ENCODE results near the gene HIPK2. TPM values are rescaled to one million over a fixed set of nuclear protein-coding genes. Genes with fewer than 3 reads are reported as not detected.

The HIPK2 gene
- total and polyA plus RNA-seq, 2 of the 4 experiments (the other 2 are of a cell fraction): 22.0 to 27.1 TPM

DNA sequence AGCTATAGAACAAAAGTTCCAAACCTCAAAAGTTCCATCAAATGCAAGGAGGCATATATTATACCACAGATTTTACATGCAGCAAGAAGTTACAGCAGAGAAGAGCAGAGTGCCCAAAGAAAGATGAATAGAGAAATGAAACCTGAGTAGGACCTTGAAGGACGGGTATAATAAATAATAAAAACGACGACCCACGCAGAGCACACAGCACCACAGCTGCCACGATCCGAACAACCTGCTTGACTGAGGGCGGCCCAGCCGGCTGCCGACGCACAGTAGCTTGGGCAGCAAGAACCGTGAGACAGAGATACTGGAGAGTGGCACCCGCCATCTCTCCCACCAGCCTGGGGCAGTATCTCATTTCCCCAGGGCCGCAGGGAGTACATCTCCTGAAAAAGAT lies 79.0 kb downstream of the HIPK2 start:
- H3K14ac ChIP-seq (replicated peaks; ENCODE audit: low read depth, low read length): no peak overlapping the region
- no peak overlapping the region for H2BK5ac ChIP-seq (ENCODE audit: low read depth, low read length, poor library complexity, severe bottlenecking)
- no peak for ATAC-seq (ENCODE audit: low read depth)
- no peak overlapping the region for H3K23ac ChIP-seq (ENCODE audit: low read depth, low read length)
- peaks cover 65% of the 10 kb centered on the region for H3K36me3 ChIP-seq (ENCODE audit: control insufficient read depth, insufficient read depth, low read length)
- H2BK15ac ChIP-seq (ENCODE audit: low read depth, low read length): no peak overlapping the region
- no peak overlapping the region for H3K56ac ChIP-seq (ENCODE audit: extremely low read depth, insufficient read depth, low read length)
- ChIA-PET POLR2A (ENCODE audit: unreplicated experiment) (no interaction called here), CTCF (interaction anchor here (0.6 kb wide), 1 partner anchor 25 kb away, joined by 3 read pairs; no protein-coding TSS in a partner anchor)
- no peak overlapping the region for H3K18ac ChIP-seq (ENCODE audit: low read depth, low read length)
- H3K4ac ChIP-seq (ENCODE audit: low read depth, low read length): no peak overlapping the region
- no CpG with 5 or more reads among the region's 13 CpGs for WGBS, 2 experiments (ENCODE audit: extremely low coverage in 2 of 2, insufficient read length in 1 of 2)
- H3K27me3 ChIP-seq (ENCODE audit: control insufficient read depth, insufficient read depth, low read length): no peaks in the 10 kb centered on the region
- DNase-seq: no peak
- H2AFZ ChIP-seq (replicated peaks; ENCODE audit: low read length, poor library complexity): no peak overlapping the region
- peaks cover 67 to 98% of the 10 kb centered on the region in 2 experiments for H3K79me1 ChIP-seq (ENCODE audit: low read depth in 1 of 2, low read length in 2 of 2)
- peaks cover 34% of the 10 kb centered on the region for H3K4me1 ChIP-seq (ENCODE audit: control insufficient read depth, insufficient read depth, low read length)
- H3K9me3 ChIP-seq (ENCODE audit: control insufficient read depth, insufficient read depth, low read length): no peaks in the 10 kb centered on the region
- dilution Hi-C loops (cut with HindIII; ENCODE audit: low sequenced_read_pairs, unreplicated experiment): no loop called here
- intact Hi-C loops (cut with micrococcal nuclease): no loop called here
- no peak overlapping the region for H2AK5ac ChIP-seq (ENCODE audit: low read depth, low read length)
- peaks cover 96% of the 10 kb centered on the region for H4K20me1 ChIP-seq (ENCODE audit: insufficient read depth, low read length)
- H4K5ac ChIP-seq (ENCODE audit: low read depth, low read length): no peak overlapping the region
- no peak overlapping the region for H4K91ac ChIP-seq (ENCODE audit: insufficient read depth, low read depth, low read length)
- H2BK120ac ChIP-seq (ENCODE audit: low read depth, low read length): no peak overlapping the region
- no TSS peak for BruUV-seq (replicated peaks)
- in situ Hi-C loops (cut with MboI; ENCODE audit: low sequenced_read_pairs): no loop called here
- no peak overlapping the region for H3K27ac ChIP-seq (ENCODE audit: insufficient read depth, low read length)
- TF ChIP-seq, protein P1, sequence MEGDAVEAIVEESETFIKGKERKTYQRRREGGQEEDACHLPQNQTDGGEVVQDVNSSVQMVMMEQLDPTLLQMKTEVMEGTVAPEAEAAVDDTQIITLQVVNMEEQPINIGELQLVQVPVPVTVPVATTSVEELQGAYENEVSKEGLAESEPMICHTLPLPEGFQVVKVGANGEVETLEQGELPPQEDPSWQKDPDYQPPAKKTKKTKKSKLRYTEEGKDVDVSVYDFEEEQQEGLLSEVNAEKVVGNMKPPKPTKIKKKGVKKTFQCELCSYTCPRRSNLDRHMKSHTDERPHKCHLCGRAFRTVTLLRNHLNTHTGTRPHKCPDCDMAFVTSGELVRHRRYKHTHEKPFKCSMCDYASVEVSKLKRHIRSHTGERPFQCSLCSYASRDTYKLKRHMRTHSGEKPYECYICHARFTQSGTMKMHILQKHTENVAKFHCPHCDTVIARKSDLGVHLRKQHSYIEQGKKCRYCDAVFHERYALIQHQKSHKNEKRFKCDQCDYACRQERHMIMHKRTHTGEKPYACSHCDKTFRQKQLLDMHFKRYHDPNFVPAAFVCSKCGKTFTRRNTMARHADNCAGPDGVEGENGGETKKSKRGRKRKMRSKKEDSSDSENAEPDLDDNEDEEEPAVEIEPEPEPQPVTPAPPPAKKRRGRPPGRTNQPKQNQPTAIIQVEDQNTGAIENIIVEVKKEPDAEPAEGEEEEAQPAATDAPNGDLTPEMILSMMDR (conservative IDR thresholded peaks at IDR 0.05; ENCODE audit: low read depth, low read length): no peak
- TF ChIP-seq MAFK (IDR thresholded peaks at IDR 0.05; ENCODE audit: low read depth, low read length) (no peak), ELK1 (IDR thresholded peaks at IDR 0.05; ENCODE audit: borderline replicate concordance, low read depth, low read length) (no peak), RCOR1 (IDR thresholded peaks at IDR 0.05; ENCODE audit: insufficient replicate concordance, low read length) (no peak), RAD21 (IDR thresholded peaks at IDR 0.05; ENCODE audit: low read length) (no peak), CHD1 (IDR thresholded peaks at IDR 0.05; ENCODE audit: low read depth, low read length) (no peak)
- TF ChIP-seq, protein P2, sequence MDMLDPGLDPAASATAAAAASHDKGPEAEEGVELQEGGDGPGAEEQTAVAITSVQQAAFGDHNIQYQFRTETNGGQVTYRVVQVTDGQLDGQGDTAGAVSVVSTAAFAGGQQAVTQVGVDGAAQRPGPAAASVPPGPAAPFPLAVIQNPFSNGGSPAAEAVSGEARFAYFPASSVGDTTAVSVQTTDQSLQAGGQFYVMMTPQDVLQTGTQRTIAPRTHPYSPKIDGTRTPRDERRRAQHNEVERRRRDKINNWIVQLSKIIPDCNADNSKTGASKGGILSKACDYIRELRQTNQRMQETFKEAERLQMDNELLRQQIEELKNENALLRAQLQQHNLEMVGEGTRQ (IDR thresholded peaks at IDR 0.05; ENCODE audit: low read depth, low read length): no peak
- peaks cover 48% of the 10 kb centered on the region for H3K9me1 ChIP-seq (ENCODE audit: insufficient read depth, low read length)
- no peak overlapping the region for H3K4me2 ChIP-seq (ENCODE audit: low read depth, low read length)
- no peak overlapping the region for H3K4me3 ChIP-seq (ENCODE audit: insufficient read depth, low read depth, low read length)
- H2BK20ac ChIP-seq (ENCODE audit: low read depth, low read length): no peak overlapping the region
- no peak overlapping the region for H3K9ac ChIP-seq (ENCODE audit: low read depth, low read length)
- no peak overlapping the region for H2AK9ac ChIP-seq (replicated peaks; ENCODE audit: low read depth, low read length, poor library complexity)
- no peak overlapping the region for H4K8ac ChIP-seq (ENCODE audit: low read depth in 2 of 2, low read length in 2 of 2)

All from IMR-90 (cell line).